ENCODE data around the gene CLEC18B. TPM values are rescaled to one million over a fixed set of nuclear protein-coding genes. Genes with fewer than 3 reads are reported as not detected.

CLEC18B gene
- total RNA-seq, 1 experiment from 2014 or later = not detected

Other genes with a start within 250 kb of the CLEC18B start
- 122 and 133 TPM in 2 replicates for gene PSMD7, start 124.7 kb downstream of the CLEC18B start, total RNA-seq (2014; rRNA removed; shearing (Covaris generic))
- not detected in 2 replicates for gene NPIPB15, start 45.2 kb downstream of the CLEC18B start, total RNA-seq (2014; rRNA removed; shearing (Covaris generic))
- 70.9 and 73.4 TPM in 2 replicates for gene GLG1, start 185.6 kb upstream of the CLEC18B start, total RNA-seq (2014; rRNA removed; shearing (Covaris generic))
- gene RFWD3, start 245.4 kb upstream of the CLEC18B start, total RNA-seq (2014; rRNA removed; shearing (Covaris generic)) = 37.5 and 44.9 TPM in 2 replicates

All from RPMI7951 (cell line).